Stromal cell of bone marrow (primary cell): ENCODE measurements around the gene MCRIP2.
"Not testable (repeated sequence)": the region's sequence is repeated elsewhere in the genome, so short reads cannot be mapped to it uniquely, and the experiment has no call there.

Experiments used
- DNase-seq: peaks from one replicate; pipeline ENCODE4 v3.0.0-alpha.2; 2012; ENCODE audit warnings: low read depth

MCRIP2 gene

GRCh38 chr16:641326-642188 is at the start of gene MCRIP2:
Gene MCRIP2, plus strand, starts transcription at chr16:641828. Its CDS starts 164 bp downstream, at chr16:641992.
- peak; percentile 40 for DNase-seq

- no peak for DNase-seq
These were observed 49.6 kb upstream of the MCRIP2 start for GRCh38 chr16:591892-592517.

GRCh38 chr16:592518-593306 is 48.9 kb upstream of the MCRIP2 start:
- no peak for DNase-seq

- DNase-seq, result no peak
These were observed 48.2 kb upstream of the MCRIP2 start for GRCh38 chr16:593406-593805.

GRCh38 chr16:593807-594206 is 47.8 kb upstream of the MCRIP2 start:
- DNase-seq, result no peak

- DNase-seq, result no peak
These were observed 46.5 kb upstream of the MCRIP2 start for GRCh38 chr16:595094-595528.

GRCh38 chr16:595942-596735 is 45.5 kb upstream of the MCRIP2 start:
- no peak for DNase-seq

GRCh38 chr16:596736-597060 is 44.9 kb upstream of the MCRIP2 start:
- DNase-seq, result no peak

GRCh38 chr16:597655-598054 is 44.0 kb upstream of the MCRIP2 start:
- DNase-seq, result not testable (repeated sequence)

GRCh38 chr16:598823-599739 is 42.5 kb upstream of the MCRIP2 start:
- DNase-seq, result no peak

GRCh38 chr16:600781-601180 is 40.8 kb upstream of the MCRIP2 start:
- DNase-seq, result no peak

- DNase-seq, result no peak
These were observed 37.7 kb upstream of the MCRIP2 start for GRCh38 chr16:603933-604332.

GRCh38 chr16:606656-607307 is 34.8 kb upstream of the MCRIP2 start:
- DNase-seq, result no peak

- no peak for DNase-seq
These were observed 33.6 kb upstream of the MCRIP2 start for GRCh38 chr16:608019-608418.

- DNase-seq, result no peak
These were observed 32.3 kb upstream of the MCRIP2 start for GRCh38 chr16:609316-609715.

- no peak for DNase-seq
These were observed 31.6 kb upstream of the MCRIP2 start for GRCh38 chr16:609984-610383.

- DNase-seq, result no peak
These were observed 30.9 kb upstream of the MCRIP2 start for GRCh38 chr16:610513-611381.

- no peak for DNase-seq
These were observed 26.5 kb upstream of the MCRIP2 start for GRCh38 chr16:615122-615521.
